Sigmoid colon (tissue), 7 donors: ENCODE data around the gene DLG1. TPM values are rescaled to one million over a fixed set of nuclear protein-coding genes. Genes with fewer than 3 reads are reported as not detected.
"Not testable (repeated sequence)": the region's sequence is repeated elsewhere in the genome, so short reads cannot be mapped to it uniquely, and the experiment has no call there.

Source experiments
- DNase-seq: peaks from one replicate; pipeline ENCODE4 v3.0.0-alpha.2; 2019
- H3K27ac ChIP-seq, 4 donors: fragments of 200-600 bp; sonication (generic); one replicate each; pipeline ENCODE4 v1.5.1; 2016 to 2019; ENCODE audit warnings: mild to moderate bottlenecking in 1 of 4
- H3K27me3 ChIP-seq, 3 donors: fragments of 200-600 bp; sonication (generic); one replicate each; pipeline ENCODE4 v1.5.1; 2019; ENCODE audit warnings: mild to moderate bottlenecking in 1 of 3
- H3K36me3 ChIP-seq, 4 donors: fragments of 200-600 bp; sonication (generic); one replicate each; pipeline ENCODE4 v1.5.1; 2016 to 2019
- H3K4me1 ChIP-seq, 4 donors: fragments of 200-600 bp; sonication (generic); one replicate each; pipeline ENCODE4 v1.5.1; 2017 to 2019
- H3K4me3 ChIP-seq, 4 donors: fragments of 200-600 bp; sonication (generic); one replicate each; pipeline ENCODE4 v1.5.1; 2017 to 2019; ENCODE audit warnings: mild to moderate bottlenecking in 2 of 4, moderate library complexity in 1 of 4
- H3K9me3 ChIP-seq, 4 donors: fragments of 200-600 bp in 3 of 4; sonication (generic) in 3 of 4; one replicate each; pipeline versions ENCODE4 v1.5.1 to v1.6.1; 2013 to 2019
- EP300 ChIP-seq, 4 donors: sonication (generic); formaldehyde crosslinking; IDR thresholded peaks; one replicate each; pipeline ENCODE4 v1.6.1; 2017; ENCODE audit warnings: antibody characterized with exemption in 4 of 4
- POLR2A ChIP-seq, 2 donors: fragments of 450-650 bp; IDR thresholded peaks; one replicate each; pipeline ENCODE4 v1.6.1; 2016; ENCODE audit warnings: antibody characterized with exemption in 2 of 2, mild to moderate bottlenecking in 2 of 2, moderate library complexity in 2 of 2
- POLR2AphosphoS5 ChIP-seq, 4 donors: sonication (generic); formaldehyde crosslinking; IDR thresholded peaks; one replicate each; pipeline ENCODE4 v1.6.1; 2017; ENCODE audit warnings: antibody characterized with exemption in 4 of 4
- WGBS, 2 donors: extraction: QIAGEN DNeasy Blood & Tissue Kit; methylation state at CpG; one replicate each; pipeline ENCODE4 v1.1.7; 2013; 5-methylcytosine and 5-hydroxymethylcytosine counted together
- intact Hi-C: fragments of 100-400 bp; cut with DNase I; formaldehyde crosslinking; loops from one replicate; pipeline ENCODE4 v1.15.1; 2023
- polyA plus RNA-seq, 3 donors: library from polyadenylated mRNA; stranded (reverse); fragments of 200-250 nt; gene quantifications; one replicate each; pipeline ENCODE4 v1.2.3, GENCODE V29; 2013
- total RNA-seq, 4 donors: library from RNA; depleted of rRNA; stranded (reverse); fragments of >200 nt; gene quantifications; one replicate each; pipeline ENCODE4 v1.1.0, GENCODE V29; 2016
- TF ChIP-seq, protein P1 (sequence below), 4 experiments: fragments of 450-650 bp in 3 of 4; fragments of 200-600 bp in 1 of 4; IDR thresholded peaks; one replicate each; pipeline ENCODE4 v1.5.1; 2016 to 2019; ENCODE audit warnings: antibody characterized with exemption in 4 of 4, mild to moderate bottlenecking in 3 of 4, moderate library complexity in 2 of 4
- donor health status: healthy with polysubstance abuse.
- donor health status: Bipolar disorder and iron deficiency.
- donor health status: healthy.

The DLG1 gene
- total and polyA plus RNA-seq, 7 donors = 30.6 to 83.7 (median 64.3) TPM

DNA sequence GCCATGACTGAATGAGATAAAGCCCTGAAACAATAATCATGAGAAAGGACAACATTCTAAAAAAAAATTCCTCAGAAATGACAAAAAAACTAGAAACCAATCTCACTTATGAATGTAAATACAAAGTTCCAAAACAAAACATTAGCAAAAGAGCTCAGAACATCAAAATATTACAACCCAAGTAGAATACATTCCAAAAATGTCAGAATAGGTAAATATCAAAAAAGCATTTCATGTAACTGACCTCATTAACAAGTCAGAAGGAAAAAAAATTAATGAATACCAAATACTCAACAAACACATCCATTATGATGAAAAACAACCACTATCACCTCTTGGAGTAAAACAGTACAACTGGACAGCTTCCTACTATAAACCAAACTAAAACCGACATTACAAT lies 93.1 kb downstream of the DLG1 start:
- 80 to 91% methylated on average over 1 of the region's 1 CpG for WGBS, 2 donors
- TF ChIP-seq, protein P1, sequence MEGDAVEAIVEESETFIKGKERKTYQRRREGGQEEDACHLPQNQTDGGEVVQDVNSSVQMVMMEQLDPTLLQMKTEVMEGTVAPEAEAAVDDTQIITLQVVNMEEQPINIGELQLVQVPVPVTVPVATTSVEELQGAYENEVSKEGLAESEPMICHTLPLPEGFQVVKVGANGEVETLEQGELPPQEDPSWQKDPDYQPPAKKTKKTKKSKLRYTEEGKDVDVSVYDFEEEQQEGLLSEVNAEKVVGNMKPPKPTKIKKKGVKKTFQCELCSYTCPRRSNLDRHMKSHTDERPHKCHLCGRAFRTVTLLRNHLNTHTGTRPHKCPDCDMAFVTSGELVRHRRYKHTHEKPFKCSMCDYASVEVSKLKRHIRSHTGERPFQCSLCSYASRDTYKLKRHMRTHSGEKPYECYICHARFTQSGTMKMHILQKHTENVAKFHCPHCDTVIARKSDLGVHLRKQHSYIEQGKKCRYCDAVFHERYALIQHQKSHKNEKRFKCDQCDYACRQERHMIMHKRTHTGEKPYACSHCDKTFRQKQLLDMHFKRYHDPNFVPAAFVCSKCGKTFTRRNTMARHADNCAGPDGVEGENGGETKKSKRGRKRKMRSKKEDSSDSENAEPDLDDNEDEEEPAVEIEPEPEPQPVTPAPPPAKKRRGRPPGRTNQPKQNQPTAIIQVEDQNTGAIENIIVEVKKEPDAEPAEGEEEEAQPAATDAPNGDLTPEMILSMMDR (IDR thresholded peaks at IDR 0.05) = no peak
- TF ChIP-seq EP300 (IDR thresholded peaks at IDR 0.05) (no peak), POLR2AphosphoS5 (IDR thresholded peaks at IDR 0.05) (no peak), POLR2A (IDR thresholded peaks at IDR 0.05) (no peak)
- no peaks in the 10 kb centered on the region for H3K36me3 ChIP-seq
- H3K27me3 ChIP-seq = no peaks in the 10 kb centered on the region
- no peak for DNase-seq
- no peak overlapping the region for H3K4me3 ChIP-seq
- H3K9me3 ChIP-seq = no peaks in the 10 kb centered on the region
- no peak overlapping the region for H3K27ac ChIP-seq
- intact Hi-C loops = no loop called here
- H3K4me1 ChIP-seq = peaks cover 0 to 31% (median 15%) of the 10 kb centered on the region in 4 donors

DNA sequence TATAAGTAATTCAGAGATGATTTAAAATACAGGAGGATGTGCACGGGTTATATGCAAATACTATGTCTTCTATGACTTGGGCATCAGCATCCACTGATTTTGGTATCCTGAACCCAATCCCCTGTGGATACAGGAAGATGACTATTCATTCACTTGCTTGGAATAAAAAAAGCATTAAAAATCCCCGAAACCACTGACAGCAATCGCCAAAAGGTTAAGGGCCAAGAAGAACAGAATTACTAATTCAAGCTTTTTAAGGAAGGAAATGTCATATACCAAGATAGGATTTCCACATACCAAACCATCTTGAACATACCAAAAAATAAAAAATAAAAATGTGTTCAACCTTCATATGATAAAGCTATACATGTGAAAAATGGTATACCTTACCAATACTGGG lies 93.7 kb downstream of the DLG1 start:
- Histone ChIP-seq H3K4me3 (no peak overlapping the region), H3K36me3 (no peaks in the 10 kb centered on the region), H3K27ac (no peak overlapping the region), H3K4me1 (peaks cover 0 to 27% (median 12%) of the 10 kb centered on the region in 4 donors), H3K9me3 (no peaks in the 10 kb centered on the region), H3K27me3 (no peaks in the 10 kb centered on the region)
- TF ChIP-seq POLR2A (IDR thresholded peaks at IDR 0.05) = no peak
- no peak for TF ChIP-seq POLR2AphosphoS5 (IDR thresholded peaks at IDR 0.05)
- no peak for TF ChIP-seq EP300 (IDR thresholded peaks at IDR 0.05)
- TF ChIP-seq, protein P1 (IDR thresholded peaks at IDR 0.05) = no peak
- DNase-seq = no peak
- intact Hi-C loops = no loop called here
- WGBS, 2 donors = 64 to 91% methylated on average over 3 of the region's 3 CpGs

DNA sequence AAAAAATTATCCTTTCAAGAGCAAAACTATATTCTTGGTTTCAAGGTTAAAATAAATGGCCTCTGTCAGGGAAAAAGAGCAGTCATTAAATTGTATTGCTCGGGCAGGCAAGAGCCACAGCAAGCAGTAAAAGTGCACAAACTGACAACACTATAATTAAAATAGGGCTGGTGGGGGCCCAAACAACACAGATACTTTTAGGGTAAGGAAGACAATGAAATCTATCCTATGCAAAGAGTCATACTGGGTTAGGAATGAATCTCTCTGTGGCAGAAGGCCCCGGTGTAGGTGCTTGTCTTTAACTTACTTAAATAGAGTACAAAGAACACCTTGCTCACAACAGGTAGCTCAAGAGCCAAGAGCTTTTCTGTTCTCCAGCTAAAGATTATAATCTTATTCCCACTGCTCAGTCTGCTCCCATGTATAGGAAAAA lies 94.7 kb downstream of the DLG1 start:
- H3K4me1 ChIP-seq = peaks cover 0 to 20% (median 9%) of the 10 kb centered on the region in 4 donors
- TF ChIP-seq EP300 (IDR thresholded peaks at IDR 0.05) = no peak
- TF ChIP-seq POLR2AphosphoS5 (IDR thresholded peaks at IDR 0.05) = no peak
- no peak for TF ChIP-seq POLR2A (IDR thresholded peaks at IDR 0.05)
- WGBS, 2 donors = 30 to 67% methylated on average over 2 of the region's 2 CpGs
- no peak overlapping the region for H3K4me3 ChIP-seq
- no peaks in the 10 kb centered on the region for H3K36me3 ChIP-seq
- no peak overlapping the region for H3K27ac ChIP-seq
- intact Hi-C loops = no loop called here
- DNase-seq = no peak
- H3K27me3 ChIP-seq = no peaks in the 10 kb centered on the region
- H3K9me3 ChIP-seq = no peaks in the 10 kb centered on the region

DNA sequence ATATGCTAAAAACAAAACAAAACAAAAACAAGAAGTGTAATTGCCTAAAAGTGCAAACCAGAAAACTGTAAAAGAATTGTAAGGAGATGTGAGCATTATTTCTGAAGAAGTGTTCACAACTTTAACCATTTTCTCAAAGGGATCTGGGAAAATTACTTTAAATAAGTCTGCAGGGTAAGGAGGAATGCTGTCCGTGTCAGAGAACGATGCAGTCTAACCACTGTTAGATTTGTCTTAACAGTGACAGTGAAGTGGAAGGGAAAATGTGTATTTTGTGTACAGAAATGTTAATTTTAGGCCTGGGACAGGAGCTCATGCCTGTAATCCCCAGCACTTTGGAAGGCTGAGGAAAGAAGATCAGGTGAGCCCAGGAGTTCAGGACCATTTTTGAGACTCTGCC lies 95.7 kb downstream of the DLG1 start:
- H3K9me3 ChIP-seq = no peaks in the 10 kb centered on the region
- no peak for DNase-seq
- no peak for TF ChIP-seq POLR2A (IDR thresholded peaks at IDR 0.05)
- TF ChIP-seq, protein P1 (IDR thresholded peaks at IDR 0.05) = no peak
- no peak for TF ChIP-seq EP300 (IDR thresholded peaks at IDR 0.05)
- TF ChIP-seq POLR2AphosphoS5 (IDR thresholded peaks at IDR 0.05) = no peak
- H3K27ac ChIP-seq = no peak overlapping the region
- H3K36me3 ChIP-seq = no peaks in the 10 kb centered on the region
- WGBS, 2 donors = 84 to 89% methylated on average over 2 of the region's 2 CpGs
- H3K27me3 ChIP-seq = no peaks in the 10 kb centered on the region
- H3K4me3 ChIP-seq = no peak overlapping the region
- intact Hi-C loops = no loop called here
- peaks cover 0 to 20% (median 9%) of the 10 kb centered on the region in 4 donors for H3K4me1 ChIP-seq

DNA sequence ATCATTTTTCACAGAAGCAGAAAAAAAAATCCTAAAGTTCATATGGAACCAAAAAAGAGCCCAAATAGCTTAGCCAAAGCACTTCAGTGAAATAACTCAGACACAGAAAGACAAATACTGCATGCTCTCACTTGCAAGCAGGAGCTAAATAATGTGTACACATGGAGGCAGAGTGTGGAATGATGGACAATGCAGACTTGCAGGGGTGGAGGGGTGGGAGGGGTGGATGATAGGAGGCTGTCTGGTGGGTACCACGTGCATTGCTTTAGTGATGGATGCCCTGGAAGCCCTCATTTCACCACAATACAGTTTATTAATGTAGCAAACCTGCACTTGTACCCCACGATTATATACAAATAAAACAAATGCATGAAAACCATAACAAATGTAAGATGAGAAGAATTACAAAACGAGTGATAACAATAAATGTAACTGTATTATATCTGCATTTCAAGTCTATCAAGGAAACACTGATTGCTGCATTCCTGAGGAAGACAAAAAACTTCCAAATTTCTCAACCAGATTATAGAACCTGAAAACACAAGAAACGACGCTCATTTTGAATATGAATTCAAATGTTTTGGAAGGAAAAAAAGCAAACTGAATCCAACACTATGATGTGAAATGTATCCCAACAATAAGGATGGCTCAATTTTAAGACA lies 96.5 kb downstream of the DLG1 start:
- intact Hi-C loops = no loop called here

DNA sequence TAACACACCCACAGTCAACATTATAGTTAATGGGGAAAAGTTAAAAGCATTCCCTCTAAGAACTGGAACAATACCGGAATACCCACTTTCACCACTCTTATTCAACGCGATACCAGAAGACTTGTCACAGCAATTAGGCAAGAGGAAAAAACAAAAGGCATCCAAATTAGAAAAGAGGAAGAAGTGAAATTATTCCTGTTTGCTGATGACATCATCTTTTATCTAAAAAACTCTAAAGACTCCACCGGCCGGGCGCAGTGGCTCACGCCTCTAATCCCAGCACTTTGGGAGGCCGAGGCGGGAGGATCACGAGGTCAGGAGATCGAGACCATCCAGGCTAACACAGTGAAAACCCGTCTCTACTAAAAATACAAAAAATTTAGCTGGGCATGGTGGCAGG lies 97.6 kb downstream of the DLG1 start:
- intact Hi-C loops, H3K36me3 ChIP-seq, H3K27me3 ChIP-seq, DNase-seq, H3K4me3 ChIP-seq, H3K9me3 ChIP-seq, H3K27ac ChIP-seq: not testable (repeated sequence)
- 94 to 96% methylated on average over 12 of the region's 12 CpGs for WGBS, 2 donors
- peaks cover 0 to 20% (median 9%) of the 10 kb centered on the region in 4 donors for H3K4me1 ChIP-seq

More for the DNA sequence above, 96.5 kb downstream of the DLG1 start:
- no peak for DNase-seq
- no peak overlapping the region for H3K27ac ChIP-seq
- no peak overlapping the region for H3K4me3 ChIP-seq
- TF ChIP-seq, protein P1 (IDR thresholded peaks at IDR 0.05) = no peak
- no peak for TF ChIP-seq POLR2A (IDR thresholded peaks at IDR 0.05)
- H3K9me3 ChIP-seq = no peaks in the 10 kb centered on the region
- peaks cover 0 to 20% (median 9%) of the 10 kb centered on the region in 4 donors for H3K4me1 ChIP-seq
- H3K27me3 ChIP-seq = no peaks in the 10 kb centered on the region
- 80 to 88% methylated on average over 5 of the region's 5 CpGs for WGBS, 2 donors
- H3K36me3 ChIP-seq = no peaks in the 10 kb centered on the region
